BE2C (cell line): ENCODE measurements around the gene DENND2A.
"Not testable (repeated sequence)": the region's sequence is repeated elsewhere in the genome, so short reads cannot be mapped to it uniquely, and the experiment has no call there.

Experiments
- DNase-seq: peaks from one replicate; pipeline ENCODE4 v3.0.0-alpha.2; 2020
- H3K27me3 ChIP-seq: fragments of 250-450 bp; sonication (Bioruptor Pico); 2 replicates; pipeline ENCODE4 v1.5.1; 2020; ENCODE audit warnings: mild to moderate bottlenecking
- H3K36me3 ChIP-seq: fragments of 250-450 bp; sonication (Bioruptor Pico); 2 replicates; pipeline ENCODE4 v1.5.1; 2020; ENCODE audit warnings: mild to moderate bottlenecking
- H3K4me1 ChIP-seq: fragments of 250-450 bp; sonication (Bioruptor Pico); 2 replicates; pipeline ENCODE4 v1.5.1; 2020
- H3K4me3 ChIP-seq: 2 replicates; pipeline ENCODE4 v1.5.1; 2011; ENCODE audit warnings: low read depth, low read length
- H3K9me3 ChIP-seq: fragments of 250-450 bp; sonication (Bioruptor Pico); 2 replicates; pipeline ENCODE4 v1.5.1; 2020
- CTCF ChIP-seq: IDR thresholded peaks from 2 replicates; pipeline ENCODE4 v1.5.1; 2012; ENCODE audit warnings: mild to moderate bottlenecking, low read depth, low read length

Gene DENND2A

DNA sequence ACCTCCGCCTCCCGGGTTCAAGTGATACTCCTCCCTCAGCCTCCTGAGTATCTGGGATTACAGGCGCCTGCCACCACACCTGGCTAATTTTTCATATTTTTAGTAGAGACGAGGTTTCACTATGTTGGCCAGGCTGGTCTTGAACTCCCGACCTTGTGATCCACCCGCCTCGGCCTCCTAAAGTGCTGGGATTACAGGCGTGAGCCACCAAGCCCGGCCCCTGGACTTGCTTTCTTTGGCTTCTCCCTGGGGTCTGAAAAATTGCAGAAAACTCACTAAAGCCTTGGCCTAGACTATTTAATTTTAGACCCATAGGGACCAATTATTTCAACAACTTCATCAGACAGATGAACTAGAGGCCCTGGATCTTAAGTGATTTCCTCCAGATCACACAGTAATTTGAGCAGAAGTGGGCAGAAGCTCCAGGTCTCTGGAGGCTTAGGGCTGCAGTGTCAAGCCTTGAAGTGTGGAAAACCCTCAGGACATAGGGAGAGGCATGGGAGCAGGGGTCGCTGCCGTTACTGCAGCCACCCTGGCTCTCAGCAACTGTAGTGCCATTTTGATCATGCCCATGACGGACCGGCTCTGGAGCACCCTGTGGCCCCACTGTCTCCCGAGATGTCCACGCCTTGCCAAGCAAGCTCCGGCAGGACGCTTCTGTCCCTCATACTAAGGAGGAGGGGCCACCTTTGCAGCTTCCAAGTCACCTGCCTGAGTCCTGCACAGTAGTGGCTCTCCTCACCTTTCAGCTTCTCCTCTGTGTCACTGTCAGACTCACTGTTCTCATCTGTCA, 72.4 kb downstream of the DENND2A start:
- H3K9me3 ChIP-seq, result no peaks in the 10 kb centered on the region
- no peak for DNase-seq
- peaks cover 18% of the 10 kb centered on the region for H3K4me1 ChIP-seq
- H3K27me3 ChIP-seq, result no peaks in the 10 kb centered on the region
- H3K36me3 ChIP-seq, result no peaks in the 10 kb centered on the region
- no peak for TF ChIP-seq CTCF
- H3K4me3 ChIP-seq, result no peak overlapping the region

DNA sequence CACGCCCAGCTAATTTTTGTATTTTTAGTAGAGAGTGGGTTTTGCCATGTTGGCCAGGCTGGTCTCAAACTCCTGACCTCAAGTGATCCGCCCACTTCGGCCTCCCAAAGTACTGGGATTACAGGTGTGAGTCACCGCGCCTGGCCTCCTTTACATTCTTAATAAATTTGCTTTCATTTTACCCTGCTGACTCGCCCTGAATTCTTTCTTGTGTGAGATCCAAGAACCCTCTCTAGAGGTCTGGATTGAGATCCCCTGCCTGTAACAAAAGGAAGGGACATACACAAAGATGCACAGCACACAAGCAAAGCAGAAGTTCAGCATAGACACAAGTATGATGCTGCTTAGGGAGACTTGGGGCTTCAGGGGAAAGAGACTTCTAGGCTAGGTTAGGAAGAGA, 74.4 kb downstream of the DENND2A start:
- H3K4me1 ChIP-seq, result peaks cover 18% of the 10 kb centered on the region
- DNase-seq, result not testable (repeated sequence)

DNA sequence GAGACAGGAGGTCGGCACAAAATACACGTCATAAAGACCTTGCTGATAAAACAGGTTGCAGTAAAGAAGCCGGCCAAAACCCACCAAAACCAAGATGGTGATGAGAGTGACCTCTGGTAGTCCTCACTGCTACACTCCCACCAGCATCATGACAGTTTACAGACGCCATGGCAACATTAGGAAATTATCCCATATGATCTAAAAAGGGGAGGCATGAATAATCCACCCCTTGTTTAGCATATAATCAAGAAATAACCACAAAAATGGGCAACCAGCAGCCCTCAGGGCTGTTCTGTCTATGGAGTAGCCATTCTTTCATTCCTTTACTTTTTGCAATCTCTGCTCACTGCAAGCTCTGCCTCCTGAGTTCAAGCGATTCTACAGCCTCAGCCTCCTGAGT, 74.9 kb downstream of the DENND2A start:
- H3K4me1 ChIP-seq, result peaks cover 18% of the 10 kb centered on the region
- DNase-seq, H3K27me3 ChIP-seq, H3K9me3 ChIP-seq, H3K4me3 ChIP-seq, H3K36me3 ChIP-seq: not testable (repeated sequence)

More for the DNA sequence above, 74.4 kb downstream of the DENND2A start:
- not testable (repeated sequence) for H3K27me3 ChIP-seq, H3K4me3 ChIP-seq, H3K36me3 ChIP-seq, H3K9me3 ChIP-seq

- no peak for TF ChIP-seq CTCF
- Histone ChIP-seq H3K4me1 (peaks cover 18% of the 10 kb centered on the region), H3K9me3 (no peaks in the 10 kb centered on the region), H3K27me3 (no peaks in the 10 kb centered on the region), H3K4me3 (no peak overlapping the region), H3K36me3 (no peaks in the 10 kb centered on the region)
- DNase-seq, result peak; percentile 79
These were observed 76.0 kb downstream of the DENND2A start for GRCh38 chr7:140564643-140565042.

DNA sequence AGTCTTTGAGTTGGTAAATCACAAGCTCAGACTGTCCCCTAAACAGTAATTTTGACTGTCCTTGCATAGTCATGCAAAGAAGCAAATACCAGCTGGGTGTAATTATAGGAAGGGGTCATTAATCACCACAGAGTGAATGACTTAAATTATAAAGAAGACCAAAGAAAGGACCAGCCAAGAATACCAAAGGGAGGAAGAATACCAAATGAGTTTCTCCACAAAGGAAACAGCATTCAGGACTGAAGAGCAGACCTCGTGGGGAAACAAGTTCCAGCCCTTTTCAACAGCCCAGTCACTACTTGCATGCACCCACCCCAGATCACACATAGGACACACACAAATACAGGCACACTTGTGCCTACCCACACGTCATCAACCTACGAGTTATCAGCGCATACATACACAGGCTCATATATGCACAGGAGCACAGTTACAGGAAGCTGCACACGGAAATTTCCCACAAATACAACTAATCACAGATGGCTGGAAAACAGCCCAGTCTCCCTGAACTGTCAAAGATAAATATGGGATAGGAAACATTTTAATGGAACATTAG, 77.6 kb downstream of the DENND2A start:
- Histone ChIP-seq H3K4me3 (no peak overlapping the region), H3K27me3 (no peaks in the 10 kb centered on the region), H3K9me3 (no peaks in the 10 kb centered on the region), H3K36me3 (no peaks in the 10 kb centered on the region), H3K4me1 (peaks cover 18% of the 10 kb centered on the region)
- TF ChIP-seq CTCF, result no peak
- DNase-seq, result no peak

GRCh38 chr7:140559410-140559809, 81.2 kb downstream of the DENND2A start:
- no peaks in the 10 kb centered on the region; the same call in 1 of the 2 replicates for H3K4me1 ChIP-seq
- no peak overlapping the region for H3K4me3 ChIP-seq
- H3K9me3 ChIP-seq, result no peaks in the 10 kb centered on the region
- DNase-seq, result no peak
- H3K27me3 ChIP-seq, result no peaks in the 10 kb centered on the region
- no peaks in the 10 kb centered on the region for H3K36me3 ChIP-seq
- no peak for TF ChIP-seq CTCF

- no peaks in the 10 kb centered on the region for H3K9me3 ChIP-seq
- no peaks in the 10 kb centered on the region for H3K4me1 ChIP-seq
- H3K27me3 ChIP-seq, result no peaks in the 10 kb centered on the region
- peak; percentile 26 for DNase-seq
- no peak overlapping the region for H3K4me3 ChIP-seq
- TF ChIP-seq CTCF, result no peak
- H3K36me3 ChIP-seq, result no peaks in the 10 kb centered on the region
These were observed 82.6 kb downstream of the DENND2A start for GRCh38 chr7:140557809-140558518.
